HG03064 (cell line): ENCODE results near the gene PAM16.

Source experiments
- ATAC-seq: cut with Tn5 transposase; IDR thresholded peaks from one replicate; pipeline ENCODE4 v1.9.1; 2021; ENCODE audit warnings: low read depth; ENCODE audit not compliant: unreplicated experiment

Gene PAM16

GRCh38 chr16:4384509-4384942, 33.4 kb upstream of the PAM16 start:
- no peak for ATAC-seq

- no peak for ATAC-seq
Measured at GRCh38 chr16:4383591-4384444, 32.7 kb upstream of the PAM16 start.

- ATAC-seq, result no peak
Measured at GRCh38 chr16:4382795-4383357, 31.8 kb upstream of the PAM16 start.

GRCh38 chr16:4381935-4382794, 31.0 kb upstream of the PAM16 start:
- ATAC-seq, result no peak

- ATAC-seq, result no peak
Measured at GRCh38 chr16:4381072-4381934, 30.2 kb upstream of the PAM16 start.

GRCh38 chr16:4380119-4381063, 29.3 kb upstream of the PAM16 start:
- ATAC-seq, result no peak

GRCh38 chr16:4378999-4379690, 28.0 kb upstream of the PAM16 start:
- ATAC-seq, result no peak

GRCh38 chr16:4378161-4378666, 27.1 kb upstream of the PAM16 start:
- no peak for ATAC-seq

- no peak for ATAC-seq
Measured at GRCh38 chr16:4377573-4378154, 26.5 kb upstream of the PAM16 start.

- ATAC-seq, result no peak
Measured at GRCh38 chr16:4376893-4377572, 25.9 kb upstream of the PAM16 start.

GRCh38 chr16:4376126-4376892, 25.2 kb upstream of the PAM16 start:
- no peak for ATAC-seq

- no peak for ATAC-seq
Measured at GRCh38 chr16:4375717-4376116, 24.6 kb upstream of the PAM16 start.

- ATAC-seq, result no peak
Measured at GRCh38 chr16:4373909-4374742, 23.0 kb upstream of the PAM16 start.

GRCh38 chr16:4373356-4373908, 22.3 kb upstream of the PAM16 start:
- no peak for ATAC-seq

- ATAC-seq, result no peak
Measured at GRCh38 chr16:4372578-4373355, 21.6 kb upstream of the PAM16 start.
